ENCODE results near the gene SEPTIN8.

DNA sequence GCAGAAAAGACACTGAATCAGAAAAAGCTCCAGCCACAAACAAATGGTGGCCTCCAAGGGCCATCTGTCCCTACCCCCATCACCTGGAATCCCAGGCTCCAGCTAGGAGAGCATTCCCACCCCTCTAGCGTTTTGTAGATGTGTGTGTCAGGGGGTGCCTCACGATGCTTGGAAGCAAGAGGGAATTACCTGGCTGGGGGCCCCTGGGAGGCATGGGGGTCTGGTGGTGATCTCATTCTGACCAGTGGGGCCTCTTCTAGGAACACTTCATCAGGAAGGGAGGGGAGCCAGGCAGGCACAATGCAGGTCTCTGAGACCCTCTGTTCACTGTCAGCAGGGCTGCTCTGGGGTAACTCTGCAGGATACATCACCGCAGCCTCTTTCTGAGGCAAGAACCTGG, 47.4 kb upstream of the SEPTIN8 start:
- no peak for TF ChIP-seq ZNF707 (tag by site-specific recombination; IDR thresholded peaks at IDR 0.05)
- TF ChIP-seq, protein P1, sequence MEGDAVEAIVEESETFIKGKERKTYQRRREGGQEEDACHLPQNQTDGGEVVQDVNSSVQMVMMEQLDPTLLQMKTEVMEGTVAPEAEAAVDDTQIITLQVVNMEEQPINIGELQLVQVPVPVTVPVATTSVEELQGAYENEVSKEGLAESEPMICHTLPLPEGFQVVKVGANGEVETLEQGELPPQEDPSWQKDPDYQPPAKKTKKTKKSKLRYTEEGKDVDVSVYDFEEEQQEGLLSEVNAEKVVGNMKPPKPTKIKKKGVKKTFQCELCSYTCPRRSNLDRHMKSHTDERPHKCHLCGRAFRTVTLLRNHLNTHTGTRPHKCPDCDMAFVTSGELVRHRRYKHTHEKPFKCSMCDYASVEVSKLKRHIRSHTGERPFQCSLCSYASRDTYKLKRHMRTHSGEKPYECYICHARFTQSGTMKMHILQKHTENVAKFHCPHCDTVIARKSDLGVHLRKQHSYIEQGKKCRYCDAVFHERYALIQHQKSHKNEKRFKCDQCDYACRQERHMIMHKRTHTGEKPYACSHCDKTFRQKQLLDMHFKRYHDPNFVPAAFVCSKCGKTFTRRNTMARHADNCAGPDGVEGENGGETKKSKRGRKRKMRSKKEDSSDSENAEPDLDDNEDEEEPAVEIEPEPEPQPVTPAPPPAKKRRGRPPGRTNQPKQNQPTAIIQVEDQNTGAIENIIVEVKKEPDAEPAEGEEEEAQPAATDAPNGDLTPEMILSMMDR (tag by site-specific recombination; IDR thresholded peaks at IDR 0.05) = no peak
- TF ChIP-seq, protein P2, sequence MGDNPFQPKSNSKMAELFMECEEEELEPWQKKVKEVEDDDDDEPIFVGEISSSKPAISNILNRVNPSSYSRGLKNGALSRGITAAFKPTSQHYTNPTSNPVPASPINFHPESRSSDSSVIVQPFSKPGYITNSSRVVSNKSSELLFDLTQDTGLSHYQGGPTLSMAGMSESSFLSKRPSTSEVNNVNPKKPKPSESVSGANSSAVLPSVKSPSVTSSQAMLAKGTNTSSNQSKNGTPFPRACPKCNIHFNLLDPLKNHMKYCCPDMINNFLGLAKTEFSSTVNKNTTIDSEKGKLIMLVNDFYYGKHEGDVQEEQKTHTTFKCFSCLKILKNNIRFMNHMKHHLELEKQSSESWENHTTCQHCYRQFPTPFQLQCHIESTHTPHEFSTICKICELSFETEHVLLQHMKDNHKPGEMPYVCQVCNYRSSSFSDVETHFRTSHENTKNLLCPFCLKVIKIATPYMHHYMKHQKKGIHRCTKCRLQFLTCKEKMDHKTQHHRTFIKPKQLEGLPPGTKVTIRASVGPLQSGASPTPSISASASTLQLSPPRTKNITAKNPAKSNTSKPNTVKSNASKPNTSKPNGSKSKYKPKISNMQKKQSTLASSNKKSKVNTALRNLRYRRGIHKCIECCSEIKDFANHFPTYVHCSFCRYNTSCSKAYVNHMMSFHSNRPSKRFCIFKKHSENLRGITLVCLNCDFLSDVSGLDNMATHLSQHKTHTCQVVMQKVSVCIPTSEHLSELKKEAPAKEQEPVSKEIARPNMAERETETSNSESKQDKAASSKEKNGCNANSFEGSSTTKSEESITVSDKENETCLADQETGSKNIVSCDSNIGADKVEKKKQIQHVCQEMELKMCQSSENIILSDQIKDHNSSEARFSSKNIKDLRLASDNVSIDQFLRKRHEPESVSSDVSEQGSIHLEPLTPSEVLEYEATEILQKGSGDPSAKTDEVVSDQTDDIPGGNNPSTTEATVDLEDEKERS (tag by site-specific recombination; IDR thresholded peaks at IDR 0.05) = no peak
- no peak for TF ChIP-seq ZNF837 (tag by site-specific recombination; IDR thresholded peaks at IDR 0.05)
- TF ChIP-seq KLF10 (tag by site-specific recombination; IDR thresholded peaks at IDR 0.05) = no peak
